Hepatocyte (in vitro differentiated cells): ENCODE data around the gene MAP3K5. TPM values are rescaled to one million over a fixed set of nuclear protein-coding genes. Genes with fewer than 3 reads are reported as not detected.

Experiments
- DNase-seq: peaks from one replicate; pipeline ENCODE4 v3.0.0-alpha.2; 2016; ENCODE audit warnings: low spot score
- H2AFZ ChIP-seq: fragments of 200-600 bp; sonication (generic); 2 replicates; pipeline ENCODE4 v1.6.0; 2016; ENCODE audit warnings: antibody characterized with exemption, mild to moderate bottlenecking
- H3K27ac ChIP-seq: fragments of 200-600 bp; sonication (generic); 2 replicates; pipeline ENCODE4 v1.5.1; 2016; ENCODE audit warnings: mild to moderate bottlenecking
- H3K27me3 ChIP-seq: fragments of 200-600 bp; sonication (generic); 2 replicates; pipeline ENCODE4 v1.6.1; 2016
- H3K36me3 ChIP-seq: fragments of 200-600 bp; sonication (generic); replicated peaks from 2 replicates; pipeline ENCODE4 v1.5.1; 2016; ENCODE audit warnings: low read depth; ENCODE audit not compliant: insufficient read depth
- H3K4me1 ChIP-seq: fragments of 200-600 bp; sonication (generic); 2 replicates; pipeline ENCODE4 v1.5.1; 2016; ENCODE audit warnings: mild to moderate bottlenecking, moderate library complexity; ENCODE audit not compliant: insufficient read depth
- H3K4me2 ChIP-seq: fragments of 200-600 bp; sonication (generic); 2 replicates; pipeline ENCODE4 v1.6.0; 2016
- H3K4me3 ChIP-seq: fragments of 200-600 bp; sonication (generic); 2 replicates; pipeline ENCODE4 v1.5.1; 2016; ENCODE audit warnings: mild to moderate bottlenecking
- H3K79me2 ChIP-seq: fragments of 200-600 bp; sonication (generic); 2 replicates; pipeline ENCODE4 v1.6.0; 2017; ENCODE audit warnings: mild to moderate bottlenecking
- H3K9me2 ChIP-seq: fragments of 200-600 bp; sonication (generic); replicated peaks from 2 replicates; pipeline ENCODE4 v1.6.0; 2017; ENCODE audit warnings: mild to moderate bottlenecking; ENCODE audit not compliant: insufficient read depth
- H3K9me3 ChIP-seq: fragments of 200-600 bp; sonication (generic); 2 replicates; pipeline ENCODE4 v1.5.1; 2016; ENCODE audit warnings: low read depth, mild to moderate bottlenecking
- H4K20me1 ChIP-seq: fragments of 200-600 bp; sonication (generic); 2 replicates; pipeline ENCODE4 v1.6.0; 2016; ENCODE audit warnings: mild to moderate bottlenecking; ENCODE audit not compliant: insufficient read depth, poor library complexity, severe bottlenecking
- CTCF ChIP-seq: fragments of 200-600 bp; sonication (generic); IDR thresholded peaks from 2 replicates; pipeline ENCODE4 v1.5.1; 2016; ENCODE audit warnings: antibody characterized with exemption, mild to moderate bottlenecking; ENCODE audit not compliant: poor library complexity
- EZH2 ChIP-seq: fragments of 200-600 bp; sonication (generic); IDR thresholded peaks from 2 replicates; pipeline ENCODE4 v1.6.1; 2016; ENCODE audit warnings: antibody characterized with exemption, mild to moderate bottlenecking, borderline replicate concordance
- EZH2phosphoT487 ChIP-seq: fragments of 200-600 bp; sonication (generic); IDR thresholded peaks from one replicate; pipeline ENCODE4 v1.6.1; 2018; ENCODE audit warnings: antibody characterized with exemption, mild to moderate bottlenecking, low read depth, moderate library complexity; ENCODE audit not compliant: unreplicated experiment, severe bottlenecking
- WGBS: methylation state at CpG from one replicate; pipeline ENCODE4 v1.1.6; 2016; ENCODE audit warnings: low lambda C conversion rate; ENCODE audit errors: missing lambda C conversion rate; 5-methylcytosine and 5-hydroxymethylcytosine counted together
- polyA plus RNA-seq: library from polyadenylated mRNA; unstranded; fragments of >200 nt; fragmentation: Nextera tagmentation; extraction: Ambion mirVana; gene quantifications from 2 replicates; pipeline ENCODE4 v1.2.1, GENCODE V29; 2016
- total RNA-seq: library from RNA; depleted of rRNA; stranded (reverse); fragments of >200 nt; gene quantifications from 2 replicates; pipeline ENCODE4 v1.2.3, GENCODE V29; 2014

The MAP3K5 gene
- total and polyA plus RNA-seq, 2 experiments from 2014 or later: 2.2 to 5.9 TPM

DNA sequence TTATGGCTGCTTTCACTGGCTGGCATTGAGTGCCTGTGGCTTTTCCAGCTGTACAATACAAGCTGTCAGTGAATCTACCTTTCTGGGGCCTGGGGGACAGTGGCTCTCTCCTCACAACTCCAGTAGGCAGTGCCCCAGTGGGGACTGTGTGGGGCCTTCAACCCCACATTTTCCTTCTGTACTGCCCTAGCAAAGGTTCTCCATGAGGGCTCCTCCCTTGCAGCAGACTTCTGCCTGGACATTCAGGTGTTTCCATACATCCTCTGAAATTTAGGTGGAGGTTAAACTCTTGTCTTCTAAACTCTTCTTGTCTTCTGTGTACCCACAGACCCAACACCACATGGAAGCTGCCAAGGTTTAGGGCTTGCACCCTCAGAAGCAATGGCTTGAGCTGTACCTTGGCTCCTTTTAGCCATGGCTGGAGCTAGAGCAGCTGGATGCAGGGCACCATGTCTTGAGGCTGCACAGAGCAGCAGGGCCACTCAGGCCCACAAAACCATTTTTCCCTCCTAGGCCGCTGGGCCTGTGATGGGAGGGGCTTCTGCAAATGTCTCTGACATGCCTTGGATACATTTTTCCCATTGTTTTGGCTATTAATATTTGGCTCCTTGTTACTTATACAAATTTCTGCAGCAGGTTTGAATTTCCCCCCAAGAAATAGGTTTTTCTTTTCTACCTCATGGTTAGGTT lies 39.7 kb upstream of the MAP3K5 start:
- no peaks in the 10 kb centered on the region for H3K9me2 ChIP-seq
- no peak for DNase-seq
- no peak overlapping the region for H3K4me2 ChIP-seq
- no peak overlapping the region for H3K27ac ChIP-seq
- H3K27me3 ChIP-seq: no peaks in the 10 kb centered on the region
- WGBS: 100% methylated on average over 1 of the region's 1 CpG
- H2AFZ ChIP-seq: no peak overlapping the region
- H3K79me2 ChIP-seq: no peaks in the 10 kb centered on the region
- peaks cover 3% of the 10 kb centered on the region for H3K9me3 ChIP-seq
- H4K20me1 ChIP-seq: no peaks in the 10 kb centered on the region
- no peak overlapping the region for H3K4me3 ChIP-seq
- TF ChIP-seq EZH2: no peak
- no peak for TF ChIP-seq CTCF
- TF ChIP-seq EZH2phosphoT487: no peak
- H3K4me1 ChIP-seq: no peaks in the 10 kb centered on the region
- H3K36me3 ChIP-seq: no peaks in the 10 kb centered on the region

- H4K20me1 ChIP-seq: no peaks in the 10 kb centered on the region
- peaks cover under 1% of the 10 kb centered on the region for H3K9me3 ChIP-seq
- peaks cover 6% of the 10 kb centered on the region for H3K79me2 ChIP-seq
- WGBS: 94% methylated on average over 6 of the region's 6 CpGs
- H2AFZ ChIP-seq: no peak overlapping the region
- no peaks in the 10 kb centered on the region for H3K4me1 ChIP-seq
- no peak overlapping the region for H3K4me3 ChIP-seq
- TF ChIP-seq CTCF: no peak
- no peak for TF ChIP-seq EZH2
- TF ChIP-seq EZH2phosphoT487: no peak
- no peaks in the 10 kb centered on the region for H3K36me3 ChIP-seq
- H3K9me2 ChIP-seq: no peaks in the 10 kb centered on the region
- no peak for DNase-seq
- H3K27me3 ChIP-seq: no peaks in the 10 kb centered on the region
- no peak overlapping the region for H3K4me2 ChIP-seq
- H3K27ac ChIP-seq: no peak overlapping the region
Observed at GRCh38 chr6:136826216-136826615, 33.9 kb upstream of the MAP3K5 start.

GRCh38 chr6:136823128-136823660 lies 30.9 kb upstream of the MAP3K5 start:
- no peaks in the 10 kb centered on the region for H3K9me3 ChIP-seq
- H3K4me2 ChIP-seq: peak overlapping the region; percentile 82
- H3K9me2 ChIP-seq: no peaks in the 10 kb centered on the region
- H2AFZ ChIP-seq: peak overlapping the region; percentile 95
- peak overlapping the region; percentile 45 for H3K4me3 ChIP-seq
- TF ChIP-seq EZH2phosphoT487 (no peak), EZH2 (no peak), CTCF (no peak)
- no peaks in the 10 kb centered on the region for H4K20me1 ChIP-seq
- 69% methylated on average over 31 of the region's 31 CpGs for WGBS
- H3K36me3 ChIP-seq: no peaks in the 10 kb centered on the region
- H3K27ac ChIP-seq: peak overlapping the region; percentile 93
- peaks cover 6% of the 10 kb centered on the region for H3K79me2 ChIP-seq
- no peak for DNase-seq
- no peaks in the 10 kb centered on the region for H3K4me1 ChIP-seq
- H3K27me3 ChIP-seq: peaks cover 4% of the 10 kb centered on the region
